ENCODE results near the gene LEP. TPM values are rescaled to one million over a fixed set of nuclear protein-coding genes. Genes with fewer than 3 reads are reported as not detected.

The LEP gene
- total RNA-seq, 3 donors from 2014 or later = 0.09 to 0.22 TPM; not detected in 1

DNA sequence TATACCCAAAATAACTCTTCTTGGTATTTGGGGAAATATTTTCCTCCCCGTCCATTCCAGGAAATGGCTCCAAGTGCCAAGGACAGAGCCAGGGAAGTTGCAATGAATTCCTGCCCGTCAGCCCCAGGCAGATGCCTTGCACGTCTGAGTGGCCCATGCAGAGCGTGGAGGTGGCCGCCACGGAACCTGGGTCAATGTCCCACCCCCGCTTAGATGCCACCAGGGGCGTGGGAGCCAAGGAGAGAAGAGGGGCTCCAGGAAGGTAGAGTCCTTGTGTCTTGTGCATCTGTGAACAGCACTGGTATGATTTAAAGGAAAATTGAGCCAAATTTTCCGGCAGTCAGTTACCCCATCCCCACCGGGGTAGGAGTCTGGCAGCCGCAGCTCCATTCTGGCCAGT is 1.6 kb downstream of the LEP start:
- Histone ChIP-seq H3K4me3 (no peak overlapping the region), H3K9me3 (peaks cover 19% of the 10 kb centered on the region), H3K4me1 (ENCODE audit: low read depth) (no peaks in the 10 kb centered on the region), H3K36me3 (ENCODE audit: low read depth) (no peaks in the 10 kb centered on the region)
- DNase-seq (no peak), ATAC-seq (no peak)
- TF ChIP-seq, protein P1, sequence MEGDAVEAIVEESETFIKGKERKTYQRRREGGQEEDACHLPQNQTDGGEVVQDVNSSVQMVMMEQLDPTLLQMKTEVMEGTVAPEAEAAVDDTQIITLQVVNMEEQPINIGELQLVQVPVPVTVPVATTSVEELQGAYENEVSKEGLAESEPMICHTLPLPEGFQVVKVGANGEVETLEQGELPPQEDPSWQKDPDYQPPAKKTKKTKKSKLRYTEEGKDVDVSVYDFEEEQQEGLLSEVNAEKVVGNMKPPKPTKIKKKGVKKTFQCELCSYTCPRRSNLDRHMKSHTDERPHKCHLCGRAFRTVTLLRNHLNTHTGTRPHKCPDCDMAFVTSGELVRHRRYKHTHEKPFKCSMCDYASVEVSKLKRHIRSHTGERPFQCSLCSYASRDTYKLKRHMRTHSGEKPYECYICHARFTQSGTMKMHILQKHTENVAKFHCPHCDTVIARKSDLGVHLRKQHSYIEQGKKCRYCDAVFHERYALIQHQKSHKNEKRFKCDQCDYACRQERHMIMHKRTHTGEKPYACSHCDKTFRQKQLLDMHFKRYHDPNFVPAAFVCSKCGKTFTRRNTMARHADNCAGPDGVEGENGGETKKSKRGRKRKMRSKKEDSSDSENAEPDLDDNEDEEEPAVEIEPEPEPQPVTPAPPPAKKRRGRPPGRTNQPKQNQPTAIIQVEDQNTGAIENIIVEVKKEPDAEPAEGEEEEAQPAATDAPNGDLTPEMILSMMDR (IDR thresholded peaks at IDR 0.05) = no peak
- intact Hi-C loops (cut with DNase I, micrococcal nuclease) = no loop called here

GRCh38 chr7:128243273-128243672 is 2.2 kb downstream of the LEP start:
- intact Hi-C loops (cut with DNase I, micrococcal nuclease) = no loop called here
- ATAC-seq = no peak

GRCh38 chr7:128244861-128245260 is 3.8 kb downstream of the LEP start:
- Histone ChIP-seq H3K36me3 (ENCODE audit: low read depth) (no peaks in the 10 kb centered on the region), H3K9me3 (peaks cover 6% of the 10 kb centered on the region), H3K4me3 (no peak overlapping the region), H3K4me1 (ENCODE audit: low read depth) (no peaks in the 10 kb centered on the region)
- DNase-seq (no peak), ATAC-seq (no peak)
- TF ChIP-seq, protein P1 (IDR thresholded peaks at IDR 0.05) = no peak
- intact Hi-C loops (cut with DNase I, micrococcal nuclease) = no loop called here

More at GRCh38 chr7:128243273-128243672, 2.2 kb downstream of the LEP start:
- Histone ChIP-seq H3K36me3 (ENCODE audit: low read depth) (no peaks in the 10 kb centered on the region), H3K4me1 (ENCODE audit: low read depth) (no peaks in the 10 kb centered on the region), H3K4me3 (no peak overlapping the region), H3K9me3 (peaks cover 19% of the 10 kb centered on the region)
- TF ChIP-seq, protein P1 (IDR thresholded peaks at IDR 0.05) = no peak
- no peak for DNase-seq

DNA sequence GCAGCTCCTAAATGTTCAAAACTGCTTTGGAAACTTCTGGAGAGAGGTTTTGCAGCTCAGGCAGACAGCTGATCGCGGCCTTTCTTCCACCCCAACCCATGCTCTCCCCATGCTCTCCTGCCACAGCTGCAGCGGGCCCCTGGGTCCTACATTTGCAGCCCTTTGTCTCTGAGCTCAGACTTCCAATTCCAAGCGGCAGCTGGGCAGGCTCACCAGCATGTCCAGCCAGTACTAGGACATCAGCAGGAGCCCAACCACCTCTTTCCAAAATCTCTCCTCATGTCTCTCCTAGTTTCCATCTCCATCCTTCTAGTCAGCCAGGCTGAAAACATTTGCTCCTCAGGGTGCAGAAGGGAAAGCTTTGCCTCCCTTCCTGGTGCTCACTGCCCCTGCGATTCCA is 6.0 kb downstream of the LEP start:
- ATAC-seq (no peak), DNase-seq (no peak)
- Histone ChIP-seq H3K4me3 (no peak overlapping the region), H3K4me1 (ENCODE audit: low read depth) (no peaks in the 10 kb centered on the region), H3K9me3 (no peaks in the 10 kb centered on the region), H3K36me3 (ENCODE audit: low read depth) (no peaks in the 10 kb centered on the region)
- TF ChIP-seq, protein P1 (IDR thresholded peaks at IDR 0.05) = no peak
- intact Hi-C loops (cut with DNase I, micrococcal nuclease) = no loop called here

DNA sequence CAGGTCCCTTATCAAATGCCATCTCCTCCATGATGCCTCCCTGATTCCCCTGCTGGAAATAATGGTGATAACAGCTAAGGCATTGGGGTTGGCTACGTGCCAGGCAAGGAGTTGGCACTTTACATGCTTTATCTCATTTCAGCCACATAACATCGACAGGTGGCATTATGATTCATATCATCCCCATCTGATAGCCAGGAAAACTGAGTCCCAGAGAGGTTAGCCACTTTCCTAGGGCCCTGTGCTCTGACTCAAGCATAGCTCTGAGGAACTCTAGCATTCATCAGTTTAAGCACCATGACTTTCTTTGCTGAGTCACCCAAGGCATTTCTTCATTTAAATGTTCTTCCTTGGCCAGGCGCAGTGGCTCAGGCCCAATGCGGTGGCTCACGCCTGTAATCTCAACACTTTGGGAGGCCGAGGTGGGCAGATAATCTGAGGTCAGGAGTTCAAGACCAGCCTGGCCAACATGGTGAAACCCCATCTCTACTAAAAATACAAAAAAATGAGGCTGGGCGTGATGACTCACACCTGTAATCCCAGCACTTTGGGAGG is 6.6 kb downstream of the LEP start:
- Histone ChIP-seq H3K36me3 (ENCODE audit: low read depth) (no peaks in the 10 kb centered on the region), H3K4me1 (ENCODE audit: low read depth) (no peaks in the 10 kb centered on the region), H3K4me3 (no peak overlapping the region), H3K9me3 (no peaks in the 10 kb centered on the region)
- ATAC-seq (no peak), DNase-seq (no peak)
- intact Hi-C loops (cut with DNase I, micrococcal nuclease) = no loop called here
- TF ChIP-seq, protein P1 (IDR thresholded peaks at IDR 0.05) = no peak

DNA sequence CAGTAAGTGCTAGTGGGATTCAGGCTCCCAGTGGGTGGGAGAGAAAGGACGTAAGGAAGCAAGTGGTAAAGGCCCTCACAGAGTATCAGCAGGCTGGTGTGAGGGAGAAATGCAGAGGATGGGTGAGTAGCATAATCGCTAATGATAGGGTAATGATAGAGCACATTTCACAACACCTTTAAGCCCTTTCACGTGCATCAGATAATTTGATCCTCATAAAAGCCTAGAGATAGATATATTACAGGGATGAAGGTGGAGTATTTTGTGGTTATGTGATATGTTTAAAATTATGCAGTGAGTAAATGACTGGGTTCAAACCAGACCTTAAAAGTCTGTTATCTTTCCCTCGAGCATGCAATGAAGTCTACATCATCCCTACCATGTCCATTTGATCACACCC is 10.3 kb downstream of the LEP start:
- TF ChIP-seq, protein P1 (IDR thresholded peaks at IDR 0.05) = no peak

More for the DNA sequence above, 10.3 kb downstream of the LEP start:
- Histone ChIP-seq H3K4me1 (ENCODE audit: low read depth) (no peaks in the 10 kb centered on the region), H3K4me3 (no peak overlapping the region), H3K36me3 (ENCODE audit: low read depth) (no peaks in the 10 kb centered on the region), H3K9me3 (no peaks in the 10 kb centered on the region)
- intact Hi-C loops (cut with DNase I, micrococcal nuclease) = no loop called here
- DNase-seq = no peak
- ATAC-seq = no peak

Data from mucosa of descending colon (tissue), 3 donors.